Cardiac ventricle fibroblast (primary cell): Measurements from ENCODE around the gene KDM6B. TPM values are rescaled to one million over a fixed set of nuclear protein-coding genes. Genes with fewer than 3 reads are reported as not detected.

Experiments
- total RNA-seq: library from RNA; depleted of rRNA; stranded (reverse); fragments of >200 nt; gene quantifications from 2 replicates; pipeline ENCODE4 v1.2.3, GENCODE V29; 2015

The KDM6B gene
- total RNA-seq = 8.2 and 9.7 TPM in 2 replicates

GRCh38 chr17:7833795-7834541 lies at the start of gene KDM6B:
Gene KDM6B (plus strand): TSS chr17:7834217. CDS start chr17:7845555, 11,338 bp downstream.

GRCh38 chr17:7854851-7855659 lies 21.0 kb downstream of the KDM6B start, which contains the start of gene TMEM88:
Gene TMEM88 (plus strand): TSS chr17:7855066. CDS start chr17:7855075, 9 bp downstream.

GRCh38 chr17:7856811-7857712 lies 23.0 kb downstream of the KDM6B start, which contains the start of gene NAA38:
Gene NAA38 (minus strand): TSS chr17:7857559. CDS start chr17:7857463, 96 bp downstream.

GRCh38 chr17:7857713-7858521 lies 23.9 kb downstream of the KDM6B start, which contains the start of gene CYB5D1:
Gene CYB5D1 (plus strand): TSS chr17:7858003. CDS start chr17:7858135, 132 bp downstream.

Other genes with a start within 250 kb of the KDM6B start
- gene SOX15, start 244.1 kb upstream of the KDM6B start, total RNA-seq = 0.20 and 0.25 TPM in 2 replicates
- gene FXR2, start 219.3 kb upstream of the KDM6B start, total RNA-seq = 20.4 and 24.7 TPM in 2 replicates
- gene SAT2, start 206.4 kb upstream of the KDM6B start, total RNA-seq = 131 and 141 TPM in 2 replicates
- gene SHBG, start 204.1 kb upstream of the KDM6B start, total RNA-seq = 0.81 and 0.83 TPM in 2 replicates
- gene ATP1B2, start 183.3 kb upstream of the KDM6B start, total RNA-seq = 0.10 and 0.12 TPM in 2 replicates
- 33.1 and 47.9 TPM in 2 replicates for gene TP53, start 146.7 kb upstream of the KDM6B start, total RNA-seq
- 4.1 and 4.9 TPM in 2 replicates for gene WRAP53, start 145.7 kb upstream of the KDM6B start, total RNA-seq
- 7.0 and 8.4 TPM in 2 replicates for gene EFNB3, start 129.0 kb upstream of the KDM6B start, total RNA-seq
- 1.2 TPM in 2 replicates for gene DNAH2, start 116.5 kb upstream of the KDM6B start, total RNA-seq
- gene TMEM88, start 20.8 kb downstream of the KDM6B start, total RNA-seq = 1.5 TPM in 1 of 2 replicates, not detected in the other
- gene NAA38, start 23.3 kb downstream of the KDM6B start, total RNA-seq = 52.0 and 64.5 TPM in 2 replicates
- 7.6 and 8.1 TPM in 2 replicates for gene CYB5D1, start 23.8 kb downstream of the KDM6B start, total RNA-seq
- 56.3 and 66.2 TPM in 2 replicates for gene CHD3, start 54.6 kb downstream of the KDM6B start, total RNA-seq
- 1.1 and 2.6 TPM in 2 replicates for gene RNF227, start 82.1 kb downstream of the KDM6B start, total RNA-seq
- 0.44 and 1.9 TPM in 2 replicates for gene KCNAB3, start 95.6 kb downstream of the KDM6B start, total RNA-seq
- 48.2 and 48.4 TPM in 2 replicates for gene TRAPPC1, start 97.7 kb downstream of the KDM6B start, total RNA-seq
- gene CNTROB, start 98.0 kb downstream of the KDM6B start, total RNA-seq = 9.9 and 12.3 TPM in 2 replicates
- gene GUCY2D, start 168.4 kb downstream of the KDM6B start, total RNA-seq = not detected in 2 replicates
- gene ALOX15B, start 204.8 kb downstream of the KDM6B start, total RNA-seq = 0.50 and 0.83 TPM in 2 replicates